RWPE1 (cell line): ENCODE data around the gene HPD.
"Not testable (repeated sequence)": the region's sequence is repeated elsewhere in the genome, so short reads cannot be mapped to it uniquely, and the experiment has no call there.

Source experiments
- CTCF ChIA-PET: fragments of 350-600 bp; sonication (Branson Sonifier 250); formaldehyde crosslinking; extraction: SDS; loops from one replicate; lab custom pipeline; 2021; lab: Yijun Ruan, JAX
- POLR2A ChIA-PET: fragments of 400-600 bp; formaldehyde crosslinking; extraction: SDS; loops from one replicate; lab custom pipeline; 2020; ENCODE audit warnings: antibody characterized with exemption; ENCODE audit not compliant: low non-redundant PET; lab: Yijun Ruan, JAX
- DNase-seq: peaks from one replicate; pipeline ENCODE4 v3.0.0; 2012; ENCODE audit warnings: low spot score
- H3K27ac ChIP-seq: fragments of 450-650 bp; 2 replicates; pipeline ENCODE4 v1.5.1; 2017
- TF ChIP-seq, protein P1 (sequence below): fragments of 450-650 bp; conservative IDR thresholded peaks from 2 replicates; pipeline ENCODE4 v1.5.1; 2017; ENCODE audit warnings: low read depth, mild to moderate bottlenecking

The HPD gene

DNA sequence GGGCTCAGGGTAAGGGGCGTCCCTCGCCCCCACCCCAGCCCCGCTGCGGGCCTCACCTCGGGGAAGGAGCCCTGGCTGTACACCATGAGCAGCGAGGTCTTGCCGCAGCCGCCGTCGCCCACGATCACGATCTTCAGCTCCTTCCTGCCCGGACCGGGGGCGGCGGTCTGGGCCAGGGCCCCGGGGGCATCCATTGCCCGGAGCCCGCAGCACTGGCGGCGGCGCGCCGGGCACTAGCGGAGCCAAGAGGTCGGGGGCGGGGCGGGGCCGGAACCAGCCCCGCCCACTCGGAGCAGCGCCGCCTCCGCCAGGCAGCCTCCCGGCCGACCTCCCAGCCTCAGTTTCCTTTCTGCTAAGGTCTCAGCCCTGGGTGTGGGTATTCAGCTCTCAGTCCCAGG lies 65.2 kb downstream of the HPD start, which contains the start of gene RHOF:
TSS of gene RHOF (minus strand) at position 249 of the 398 bp plus-strand sequence. CDS start at position 194, 55 bp downstream.
- DNase-seq: no peak
- ChIA-PET POLR2A (no interaction called here), CTCF (interaction anchor here (0.6 to 7.9 kb wide), 27 partner anchors 9 to 349 kb away, joined by 3 to 212 read pairs (median 7); partner anchors contain the start of genes PSMD9 and SETD1B)
- TF ChIP-seq, protein P1, sequence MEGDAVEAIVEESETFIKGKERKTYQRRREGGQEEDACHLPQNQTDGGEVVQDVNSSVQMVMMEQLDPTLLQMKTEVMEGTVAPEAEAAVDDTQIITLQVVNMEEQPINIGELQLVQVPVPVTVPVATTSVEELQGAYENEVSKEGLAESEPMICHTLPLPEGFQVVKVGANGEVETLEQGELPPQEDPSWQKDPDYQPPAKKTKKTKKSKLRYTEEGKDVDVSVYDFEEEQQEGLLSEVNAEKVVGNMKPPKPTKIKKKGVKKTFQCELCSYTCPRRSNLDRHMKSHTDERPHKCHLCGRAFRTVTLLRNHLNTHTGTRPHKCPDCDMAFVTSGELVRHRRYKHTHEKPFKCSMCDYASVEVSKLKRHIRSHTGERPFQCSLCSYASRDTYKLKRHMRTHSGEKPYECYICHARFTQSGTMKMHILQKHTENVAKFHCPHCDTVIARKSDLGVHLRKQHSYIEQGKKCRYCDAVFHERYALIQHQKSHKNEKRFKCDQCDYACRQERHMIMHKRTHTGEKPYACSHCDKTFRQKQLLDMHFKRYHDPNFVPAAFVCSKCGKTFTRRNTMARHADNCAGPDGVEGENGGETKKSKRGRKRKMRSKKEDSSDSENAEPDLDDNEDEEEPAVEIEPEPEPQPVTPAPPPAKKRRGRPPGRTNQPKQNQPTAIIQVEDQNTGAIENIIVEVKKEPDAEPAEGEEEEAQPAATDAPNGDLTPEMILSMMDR: no peak
- H3K27ac ChIP-seq: peak within 1 kb of the TSS; percentile 100

DNA sequence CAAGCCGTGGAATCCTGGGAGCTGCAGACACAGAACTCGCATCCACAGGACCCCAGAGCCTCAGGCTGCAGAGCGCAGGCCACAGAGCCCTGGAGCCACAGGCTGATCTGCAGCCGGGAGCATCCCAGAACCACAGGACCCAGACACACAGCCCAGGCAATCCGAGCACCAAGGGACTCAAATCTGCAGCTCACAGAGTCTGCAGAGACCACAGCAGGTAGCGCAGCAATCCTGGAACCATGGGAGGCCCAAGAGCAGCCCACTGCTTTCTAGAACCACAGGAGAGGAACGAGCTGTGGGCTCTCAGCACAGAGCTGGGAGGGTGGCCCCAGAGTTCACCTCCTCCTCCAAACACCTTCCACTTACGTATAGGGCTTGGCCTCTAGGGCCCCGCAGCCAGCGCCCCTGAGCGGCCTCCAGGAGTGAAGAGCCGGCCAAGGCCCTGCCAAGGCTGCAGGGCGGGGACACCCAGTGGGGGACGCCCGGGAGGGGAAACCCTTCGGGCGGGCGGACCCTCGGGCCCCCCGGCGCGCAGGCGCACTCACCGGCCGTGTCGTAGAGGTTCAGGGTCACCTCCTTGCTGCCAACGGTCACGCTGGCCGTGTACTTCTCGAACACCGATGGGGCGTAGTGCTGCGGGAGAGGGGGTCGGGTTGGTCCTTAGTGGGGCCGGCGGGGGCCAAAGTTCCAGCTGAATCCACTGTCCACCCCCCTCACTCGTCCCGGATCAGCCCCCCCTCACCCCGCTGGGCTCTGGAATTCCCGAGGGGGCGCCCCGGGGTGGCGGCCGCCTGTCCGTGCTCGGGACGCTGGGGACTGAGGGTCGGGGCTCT lies 65.8 kb downstream of the HPD start:
- DNase-seq: no peak
- ChIA-PET CTCF (interaction anchor here (0.6 to 7.9 kb wide), 14 partner anchors 10 to 259 kb away, joined by 3 to 212 read pairs (median 9); partner anchors contain the start of genes PSMD9 and SETD1B), POLR2A (no interaction called here)
- H3K27ac ChIP-seq: peak overlapping the region; percentile 100
- TF ChIP-seq, protein P1: no peak

DNA sequence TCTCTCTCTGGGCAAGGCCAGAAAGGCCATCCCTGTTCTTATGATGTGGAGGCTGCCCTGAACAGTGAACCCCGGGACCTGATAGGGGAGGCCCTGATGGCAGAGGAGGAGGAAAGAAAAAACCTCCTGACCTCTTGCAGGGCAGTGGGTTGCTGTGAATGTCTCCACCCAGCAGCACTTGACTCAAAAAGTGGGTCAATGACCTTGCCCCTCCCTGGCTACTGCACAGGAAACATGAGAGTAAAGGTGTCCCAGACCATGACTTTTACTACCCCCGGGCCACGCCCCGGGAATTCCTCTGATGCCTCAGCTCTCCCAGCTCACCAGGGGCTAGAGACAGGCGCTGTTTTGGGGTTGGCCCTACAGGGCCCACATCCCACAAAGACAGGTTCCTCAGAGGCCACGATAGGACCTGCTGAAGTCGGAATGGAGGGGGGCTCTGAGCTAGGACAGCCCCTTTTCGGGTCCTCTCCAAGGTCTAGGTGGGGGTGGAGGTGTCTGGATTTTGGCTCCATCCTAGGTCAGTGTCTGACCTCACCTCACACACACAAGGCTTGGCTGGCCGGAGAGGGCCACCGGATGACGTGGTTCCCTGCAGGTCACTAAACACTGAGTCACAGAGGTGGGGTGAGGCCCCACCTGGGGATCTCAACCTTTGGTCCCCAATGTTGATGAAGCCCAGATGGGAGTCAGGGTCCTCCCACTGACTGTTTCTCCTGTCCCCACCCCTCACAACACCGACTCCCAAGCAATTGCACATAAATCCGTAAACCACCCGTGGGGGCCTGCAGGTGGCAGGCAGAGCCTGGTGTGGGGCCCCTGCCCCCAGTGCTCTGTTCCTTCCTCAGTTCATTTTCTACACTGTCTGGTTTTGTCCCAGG lies 66.7 kb downstream of the HPD start:
- ChIA-PET CTCF (interaction anchor here (1.0 to 7.9 kb wide), 6 partner anchors 14 to 239 kb away, joined by 3 to 212 read pairs (median 20); partner anchors contain the start of gene PSMD9), POLR2A (no interaction called here)
- no peak for DNase-seq
- TF ChIP-seq, protein P1: no peak
- peak overlapping the region; percentile 100 for H3K27ac ChIP-seq

DNA sequence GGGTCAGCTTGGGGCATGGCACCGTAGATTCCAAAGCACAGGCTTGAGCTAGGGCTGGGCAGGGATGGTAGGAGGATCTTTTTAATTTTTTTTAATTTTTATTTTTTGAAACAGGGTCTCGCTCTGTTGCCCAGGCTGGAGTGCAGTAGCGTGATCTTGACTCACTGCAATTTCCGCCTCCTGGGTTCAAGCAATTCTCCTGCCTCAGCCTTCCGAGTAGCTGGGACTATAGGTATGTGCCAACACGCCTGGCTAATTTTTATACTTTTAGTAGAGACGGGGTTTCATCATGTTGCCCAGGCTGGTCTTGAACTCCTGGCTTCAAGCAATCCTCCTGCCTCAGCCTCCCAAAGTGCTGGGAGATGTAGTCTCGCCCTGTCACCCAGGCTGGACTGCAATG lies 67.9 kb downstream of the HPD start:
- POLR2A ChIA-PET, H3K27ac ChIP-seq, DNase-seq: not testable (repeated sequence)
- CTCF ChIA-PET: interaction anchor here (1.0 kb wide), 1 partner anchor 21 kb away, joined by 4 read pairs; no protein-coding TSS in a partner anchor

DNA sequence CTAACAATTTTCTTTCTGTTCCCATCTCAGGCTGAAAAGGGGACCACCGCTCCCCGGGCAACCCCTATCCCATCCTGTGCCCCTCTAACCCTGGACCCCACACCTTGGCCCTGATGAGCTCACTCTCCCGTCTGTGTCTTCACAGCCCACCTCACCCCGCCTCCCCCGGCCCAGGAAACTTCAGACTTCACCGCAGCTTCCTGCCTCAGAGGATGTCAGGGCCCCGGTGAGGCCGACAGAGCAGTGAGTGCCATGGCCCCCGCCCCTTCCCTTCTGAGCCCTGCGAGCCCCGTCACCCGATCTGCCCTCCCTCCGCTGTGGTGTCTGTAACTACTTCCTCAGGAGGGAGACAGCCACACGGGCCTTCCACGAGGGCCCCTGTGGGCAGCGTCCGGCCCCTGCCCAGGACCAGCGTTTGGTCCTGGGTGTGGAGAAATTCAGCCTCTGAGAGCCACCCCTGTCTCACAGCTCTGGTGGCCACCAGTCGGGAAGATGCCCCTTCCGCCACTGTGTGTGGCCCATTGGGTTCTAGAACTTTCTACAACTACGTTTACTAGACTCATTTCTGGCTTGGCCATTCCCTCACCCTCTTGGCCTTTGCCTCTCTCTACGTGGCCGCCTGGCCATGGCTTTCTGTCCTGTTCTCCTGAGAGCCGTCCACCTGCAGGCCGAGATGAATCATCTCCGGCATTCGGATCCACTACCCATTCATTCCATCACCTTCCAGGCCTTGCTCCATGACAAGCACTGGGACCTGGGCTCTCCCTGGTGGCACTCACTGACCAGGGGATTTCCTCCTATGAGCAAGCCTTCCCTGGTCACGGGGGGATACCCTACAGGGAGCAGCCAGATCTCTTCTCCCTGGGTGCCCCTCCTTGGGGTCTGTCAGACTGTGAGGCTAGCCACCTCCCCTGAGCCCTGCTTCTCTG lies 68.6 kb downstream of the HPD start:
- peak overlapping the region; percentile 27 for H3K27ac ChIP-seq
- POLR2A ChIA-PET: no interaction called here
- no peak for DNase-seq
- CTCF ChIA-PET: interaction anchor here (0.6 to 1.0 kb wide), 2 partner anchors 21 to 84 kb away, joined by 3 read pairs; no protein-coding TSS in a partner anchor
- TF ChIP-seq, protein P1: no peak
